SKM-1 (cell line): ENCODE measurements around the gene MED15.
"Not testable (repeated sequence)": the region's sequence is repeated elsewhere in the genome, so short reads cannot be mapped to it uniquely, and the experiment has no call there.

ENCODE experiments used
- DNase-seq: peaks from one replicate; lab custom pipeline; 2025; ENCODE audit not compliant: unreplicated experiment; lab: John Stamatoyannopoulos, UW

The MED15 gene

GRCh38 chr22:20594486-20594885 lies 87.1 kb downstream of the MED15 start:
- not testable (repeated sequence) for DNase-seq

DNA sequence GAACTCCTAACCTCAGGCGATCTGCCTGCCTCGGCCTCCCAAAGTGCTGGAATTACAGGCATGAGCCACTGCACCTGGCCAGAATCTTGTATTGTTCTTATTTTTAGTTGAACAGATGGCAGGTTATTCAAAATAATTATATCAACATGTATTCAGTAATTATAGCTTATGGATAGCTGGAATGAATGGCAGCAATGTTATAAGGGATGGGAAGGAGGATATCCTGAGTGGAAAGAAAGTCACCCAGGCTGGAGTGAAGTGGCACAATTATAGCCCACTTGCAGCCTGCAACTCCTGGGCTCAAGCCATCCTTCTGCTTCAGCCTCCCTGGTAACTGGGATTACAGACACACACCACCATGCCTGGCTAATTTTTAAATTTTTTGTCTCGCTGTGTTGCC lies 88.1 kb downstream of the MED15 start:
- DNase-seq: no peak

GRCh38 chr22:20599117-20599516 lies 91.7 kb downstream of the MED15 start:
- DNase-seq: no peak

GRCh38 chr22:20600137-20600673 lies 92.8 kb downstream of the MED15 start:
- no peak for DNase-seq

- DNase-seq: no peak
Observed at GRCh38 chr22:20601308-20601707, 93.9 kb downstream of the MED15 start.

DNA sequence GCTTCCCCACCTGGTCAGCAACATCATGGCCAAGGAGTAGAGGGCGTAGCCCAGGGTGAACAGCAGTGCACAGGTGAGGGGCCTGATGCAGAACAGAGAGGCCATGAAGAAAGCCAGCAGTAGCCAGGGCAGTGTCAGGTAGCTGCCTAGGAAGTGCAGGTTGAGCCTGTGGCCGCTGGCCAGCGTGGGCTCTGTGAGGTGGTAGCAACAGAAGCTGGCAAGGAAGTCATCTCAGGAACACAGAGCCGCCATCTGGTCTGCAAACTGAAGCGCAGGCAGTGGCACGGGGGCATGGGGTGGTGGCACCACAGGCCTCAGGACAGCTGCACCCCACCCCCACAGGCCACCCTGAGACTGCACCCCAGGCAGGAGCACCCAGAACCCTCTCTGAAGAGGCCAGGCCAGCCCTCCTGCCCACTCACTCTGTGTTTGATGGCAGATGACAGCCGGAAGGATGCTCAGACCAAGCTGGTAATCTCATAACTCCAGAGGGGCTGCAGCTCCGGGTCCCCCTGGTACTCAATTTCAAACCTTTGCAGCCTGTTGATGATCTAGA lies 95.3 kb downstream of the MED15 start:
- no peak for DNase-seq

GRCh38 chr22:20604092-20604747 lies 96.8 kb downstream of the MED15 start:
- DNase-seq: no peak

DNA sequence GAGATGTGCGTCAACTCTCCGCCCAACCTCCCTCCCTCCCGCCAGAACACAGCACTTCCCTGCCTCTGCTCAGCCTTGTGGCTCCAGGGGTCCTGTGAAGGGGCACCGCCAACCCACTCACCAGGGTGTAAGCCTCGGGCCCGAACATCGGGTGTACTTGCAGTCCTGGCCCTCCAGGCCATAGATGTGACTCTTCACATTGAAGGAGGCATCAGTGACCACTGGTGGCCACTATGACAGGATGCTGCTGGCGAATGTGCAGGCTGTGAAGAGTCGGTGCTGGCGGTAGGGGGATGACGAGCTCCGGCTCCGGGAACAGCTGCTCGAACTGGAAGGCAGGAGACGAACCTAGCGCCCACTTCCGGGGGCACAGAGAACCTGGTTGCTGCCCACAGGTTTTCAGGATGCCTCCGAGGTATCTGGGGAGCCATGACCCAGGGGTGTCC lies 97.4 kb downstream of the MED15 start:
- DNase-seq: no peak

DNA sequence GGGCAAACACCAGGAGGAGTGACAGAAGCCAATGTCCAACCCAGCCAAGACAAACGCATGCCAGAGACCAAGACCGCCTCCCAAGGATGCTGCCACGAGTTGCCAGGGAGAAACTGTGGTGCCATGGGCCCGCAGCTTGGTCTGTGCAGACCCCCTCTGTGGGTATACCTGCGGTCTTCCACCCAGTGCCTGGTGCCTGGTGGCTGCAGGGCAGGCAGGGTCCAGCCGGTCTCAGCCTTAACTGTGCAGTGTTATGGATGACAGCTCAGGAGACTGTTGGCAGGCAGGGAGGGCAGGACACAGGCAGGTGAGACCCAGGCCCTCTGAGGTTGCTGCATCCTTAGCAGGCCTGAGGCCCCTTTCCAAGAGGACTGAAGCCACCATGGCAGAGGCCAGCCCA lies 97.9 kb downstream of the MED15 start:
- no peak for DNase-seq

- DNase-seq: peak; percentile 18
Observed at GRCh38 chr22:20606041-20606783, 98.8 kb downstream of the MED15 start.

DNA sequence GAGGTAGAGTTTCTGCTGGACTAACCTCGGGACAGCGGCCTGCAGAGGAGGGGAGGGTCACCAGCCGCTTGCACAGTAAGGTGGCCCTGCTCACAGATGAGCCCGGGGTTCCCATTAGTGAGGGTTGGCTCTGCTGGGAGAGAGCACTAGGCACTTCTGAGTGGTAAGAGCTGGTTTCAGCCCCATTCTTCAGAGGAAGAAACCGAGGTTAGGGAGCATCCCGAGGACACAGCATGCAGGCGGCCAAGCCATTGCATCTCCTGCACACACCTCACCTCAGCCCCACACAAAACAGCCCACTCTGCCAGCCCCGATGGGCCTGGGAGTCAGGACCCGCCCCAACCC lies 99.3 kb downstream of the MED15 start:
- DNase-seq: no peak

DNA sequence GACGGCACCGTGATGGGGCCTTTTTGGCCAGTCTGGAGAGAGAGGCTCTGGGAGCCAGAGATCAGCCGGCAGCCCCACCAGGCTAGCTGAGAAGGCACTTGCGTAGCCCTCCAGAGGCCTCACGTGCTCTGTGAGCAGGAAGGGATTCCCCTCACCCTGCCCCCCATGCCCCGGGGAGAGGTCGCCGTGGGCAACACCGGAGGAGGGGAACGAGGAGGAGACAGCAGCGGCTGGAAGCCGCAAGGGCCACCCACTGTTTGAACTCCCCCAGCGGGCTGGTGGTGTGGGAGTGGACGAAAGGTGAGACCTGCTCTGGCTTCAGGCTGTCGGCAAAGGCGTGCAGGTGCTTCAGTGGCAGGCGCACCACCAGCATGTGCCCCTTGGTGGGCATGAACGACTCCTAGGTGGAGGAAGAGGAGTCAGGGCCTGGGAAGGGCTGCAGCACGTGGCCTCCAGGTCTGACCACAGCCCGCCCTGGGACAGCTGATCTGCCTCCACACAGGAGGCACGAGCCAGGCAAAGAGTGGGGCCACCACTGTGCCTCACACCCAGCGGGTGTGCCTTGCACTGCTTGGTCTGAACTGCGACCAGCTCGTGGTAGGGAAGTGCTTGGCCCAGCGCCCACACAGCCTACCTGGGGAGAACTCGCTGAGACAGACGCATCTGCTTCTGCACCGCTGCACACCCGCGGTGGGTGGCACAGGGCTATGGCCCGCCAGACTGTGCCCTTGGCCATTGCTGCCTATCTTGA lies 99.9 kb downstream of the MED15 start:
- DNase-seq: no peak

GRCh38 chr22:20610243-20610686 lies 102.9 kb downstream of the MED15 start:
- DNase-seq: no peak

DNA sequence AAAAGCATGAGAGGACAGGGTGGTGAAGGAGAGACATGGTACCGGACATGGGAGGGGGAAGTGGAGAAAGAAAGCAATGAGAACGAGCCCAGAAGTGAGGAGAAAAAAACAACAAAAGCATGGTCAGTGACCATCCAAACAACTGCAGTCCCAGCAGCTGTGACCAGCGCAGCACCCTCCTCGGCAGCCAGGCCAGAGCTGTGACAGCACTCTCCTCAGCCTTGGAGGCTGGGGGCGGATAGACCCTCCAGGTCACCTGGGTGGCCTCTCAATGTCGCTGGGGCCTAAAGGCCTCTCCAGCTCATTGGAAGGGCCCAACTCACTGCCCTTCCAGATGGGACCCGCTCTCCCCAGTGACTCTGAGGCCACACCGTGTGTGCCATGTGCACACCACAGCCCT lies 103.3 kb downstream of the MED15 start:
- no peak for DNase-seq

- DNase-seq: no peak
Observed at GRCh38 chr22:20611418-20611817, 104.0 kb downstream of the MED15 start.

DNA sequence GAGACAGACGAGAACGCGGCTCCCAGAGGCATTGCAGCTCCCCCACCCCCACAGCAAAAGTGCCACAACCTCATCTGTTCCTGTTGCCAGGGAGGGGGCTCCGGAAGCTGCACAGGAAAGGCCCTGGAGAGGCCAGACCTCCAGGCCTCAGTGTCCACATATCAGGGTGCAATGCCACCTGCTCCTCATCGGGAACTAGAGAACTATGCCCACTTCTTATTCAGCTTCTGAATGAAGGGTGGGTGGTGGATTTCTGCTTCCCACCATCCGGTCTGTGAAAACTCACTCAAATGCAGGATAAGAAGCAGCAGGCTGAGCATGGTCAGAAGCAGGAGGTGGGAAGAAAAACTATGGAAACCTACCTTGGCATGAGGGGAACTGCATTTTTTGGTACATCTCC lies 105.9 kb downstream of the MED15 start:
- DNase-seq: no peak

GRCh38 chr22:20615021-20615420 lies 107.6 kb downstream of the MED15 start:
- DNase-seq: no peak

- no peak for DNase-seq
Observed at GRCh38 chr22:20615533-20616450, 108.4 kb downstream of the MED15 start.

GRCh38 chr22:20616451-20617043 lies 109.1 kb downstream of the MED15 start:
- no peak for DNase-seq

DNA sequence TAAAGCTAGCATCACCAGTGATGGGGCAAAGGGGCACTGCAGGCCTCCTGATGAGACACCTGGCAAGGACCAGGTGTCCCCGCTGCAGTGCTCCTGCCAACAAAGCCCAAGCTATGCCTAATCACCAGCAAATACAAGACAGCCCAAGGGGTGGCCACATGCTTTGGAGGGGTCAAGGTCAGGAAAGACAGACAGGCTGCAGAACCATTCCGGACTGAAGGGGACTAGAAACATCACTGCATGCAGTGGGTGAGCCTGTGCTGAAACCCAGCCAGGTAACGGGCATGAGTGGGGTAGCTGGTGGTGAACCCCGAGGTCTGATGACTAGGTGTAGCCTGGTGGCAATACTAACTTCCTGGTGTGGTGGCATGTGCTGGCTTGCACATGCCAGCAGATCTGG lies 111.1 kb downstream of the MED15 start:
- no peak for DNase-seq
